Calu3 (cell line): ENCODE results near the gene ABCD3. TPM values are rescaled to one million over a fixed set of nuclear protein-coding genes. Genes with fewer than 3 reads are reported as not detected.

Experiments
- BruUV-seq: library from RNA; stranded (reverse); fragments of 400-500 nt; replicated peaks from 2 replicates; lab custom pipeline; 2021; lab: Mats Ljungman, UMichigan
- CTCF ChIA-PET: fragments of 300-600 bp; sonication (Branson Sonifier 250); formaldehyde crosslinking; loops from one replicate; lab custom pipeline; 2022; ENCODE audit warnings: antibody characterized with exemption; lab: Charles Lee
- DNase-seq: peaks from one replicate; pipeline ENCODE4 v3.0.0; 2022
- H3K27ac Mint-ChIP-seq: one replicate; pipeline ENCODE4 v1.8.0; 2022; ENCODE audit warnings: mixed read lengths; ENCODE audit not compliant: unreplicated experiment
- H3K27me3 Mint-ChIP-seq: one replicate; pipeline ENCODE4 v1.8.0; 2022; ENCODE audit warnings: mixed read lengths; ENCODE audit not compliant: unreplicated experiment
- H3K36me3 Mint-ChIP-seq: one replicate; pipeline ENCODE4 v1.8.0; 2022; ENCODE audit warnings: mild to moderate bottlenecking, moderate library complexity, mixed read lengths; ENCODE audit not compliant: insufficient read depth, unreplicated experiment
- H3K4me1 Mint-ChIP-seq: one replicate; pipeline ENCODE4 v1.8.0; 2022; ENCODE audit warnings: mild to moderate bottlenecking, low read depth, mixed read lengths; ENCODE audit not compliant: unreplicated experiment
- H3K4me3 Mint-ChIP-seq: one replicate; pipeline ENCODE4 v1.8.0; 2022; ENCODE audit warnings: mild to moderate bottlenecking, low read depth, moderate library complexity, mixed read lengths; ENCODE audit not compliant: unreplicated experiment
- H3K9me3 Mint-ChIP-seq: one replicate; pipeline ENCODE4 v1.8.0; 2022; ENCODE audit warnings: low read depth, mixed read lengths; ENCODE audit not compliant: unreplicated experiment
- CTCF ChIP-seq: fragments of 200-600 bp; IDR thresholded peaks from one replicate; pipeline ENCODE4 v1.8.0; 2022; ENCODE audit warnings: antibody characterized with exemption; ENCODE audit not compliant: unreplicated experiment
- intact Hi-C: fragments of 100-400 bp; cut with micrococcal nuclease; formaldehyde crosslinking; loops from one replicate; pipeline ENCODE4 v1.10.0; 2022; ENCODE audit not compliant: unreplicated experiment
- total RNA-seq: library from RNA; stranded (reverse); gene quantifications from 2 replicates; pipeline ENCODE4 v1.2.3, GENCODE V29; 2022

Gene ABCD3
- total RNA-seq, 1 experiment from 2014 or later, result 59.3 TPM

- H3K4me1 Mint-ChIP-seq, result no peaks in the 10 kb centered on the region
- peaks cover 6% of the 10 kb centered on the region for H3K36me3 Mint-ChIP-seq
- intact Hi-C loops, result no loop called here
- TF ChIP-seq CTCF, result no peak
- BruUV-seq, result no TSS peak
- no peaks in the 10 kb centered on the region for H3K9me3 Mint-ChIP-seq
- DNase-seq, result no peak
- no peak overlapping the region for H3K4me3 Mint-ChIP-seq
- no peak overlapping the region for H3K27ac Mint-ChIP-seq
- CTCF ChIA-PET, result no interaction called here
- no peaks in the 10 kb centered on the region for H3K27me3 Mint-ChIP-seq
Observed at GRCh38 chr1:94486990-94487389, 68.8 kb downstream of the ABCD3 start.

- Mint-ChIP-seq H3K27ac (no peak overlapping the region), H3K27me3 (no peaks in the 10 kb centered on the region), H3K36me3 (peaks cover 4% of the 10 kb centered on the region), H3K4me1 (no peaks in the 10 kb centered on the region), H3K4me3 (no peak overlapping the region), H3K9me3 (no peaks in the 10 kb centered on the region)
- CTCF ChIA-PET, result no interaction called here
- DNase-seq, result no peak
- no peak for TF ChIP-seq CTCF
- no TSS peak for BruUV-seq
- intact Hi-C loops, result no loop called here
Observed at GRCh38 chr1:94490556-94490955, 72.4 kb downstream of the ABCD3 start.

GRCh38 chr1:94496076-94496755 is 78.0 kb downstream of the ABCD3 start:
- no peak for TF ChIP-seq CTCF
- no TSS peak for BruUV-seq
- Mint-ChIP-seq H3K27ac (no peak overlapping the region), H3K27me3 (no peaks in the 10 kb centered on the region), H3K4me1 (no peaks in the 10 kb centered on the region), H3K9me3 (no peaks in the 10 kb centered on the region), H3K36me3 (peaks cover 17% of the 10 kb centered on the region), H3K4me3 (no peak overlapping the region)
- intact Hi-C loops, result no loop called here
- no peak for DNase-seq
- CTCF ChIA-PET, result interaction anchor here (0.6 kb wide), 2 partner anchors 146 to 332 kb away, joined by 4 read pairs; no protein-coding TSS in a partner anchor

- Mint-ChIP-seq H3K9me3 (no peaks in the 10 kb centered on the region), H3K27me3 (no peaks in the 10 kb centered on the region), H3K36me3 (peaks cover 22% of the 10 kb centered on the region), H3K27ac (no peak overlapping the region), H3K4me1 (no peaks in the 10 kb centered on the region), H3K4me3 (no peak overlapping the region)
- intact Hi-C loops, result no loop called here
- no peak for TF ChIP-seq CTCF
- no peak for DNase-seq
- BruUV-seq, result no TSS peak
- CTCF ChIA-PET, result no interaction called here
Observed at GRCh38 chr1:94501426-94501825, 83.2 kb downstream of the ABCD3 start.
